CD4-positive, alpha-beta T cell (primary cell): ENCODE measurements around the gene ANGPTL5. TPM values are rescaled to one million over a fixed set of nuclear protein-coding genes. Genes with fewer than 3 reads are reported as not detected.

Experiments
- ATAC-seq: fragments of 200-7000 bp; cut with Tn5 transposase; one replicate; pipeline ENCODE4 v1.10.0; 2022; ENCODE audit warnings: mild to moderate bottlenecking; ENCODE audit not compliant: poor library complexity
- CTCF ChIA-PET: fragments of 350-600 bp; sonication (Branson Sonifier 250); formaldehyde crosslinking; loops from one replicate; lab custom pipeline; 2021; ENCODE audit warnings: antibody characterized with exemption, inconsistent platforms; lab: Charles Lee
- POLR2A ChIA-PET: fragments of 350-600 bp; sonication (Branson Sonifier 250); formaldehyde crosslinking; loops from one replicate; lab custom pipeline; 2021; ENCODE audit warnings: antibody characterized with exemption, inconsistent platforms; lab: Charles Lee
- DNase-seq, 14 experiments: peaks; one replicate each; pipeline ENCODE4 v3.0.0-alpha.2; 2013 to 2020; ENCODE audit warnings: mixed read lengths in 2 of 14
- H3K27ac ChIP-seq, 2 donors: one replicate each; pipeline versions ENCODE4 v1.5.1 to v1.7.0; 2013; ENCODE audit warnings: low read length in 2 of 2, low read depth in 1 of 2, mild to moderate bottlenecking in 1 of 2
- H3K27me3 ChIP-seq, 2 experiments: 1 replicate in 1 of 2; 2 replicates in 1 of 2; pipeline versions ENCODE4 v1.6.1 to v1.7.0; 2013; ENCODE audit warnings: low read length in 2 of 2, control low read depth in 1 of 2, mild to moderate bottlenecking in 1 of 2, moderate library complexity in 1 of 2; ENCODE audit not compliant: insufficient read depth in 2 of 2, control insufficient read depth in 1 of 2
- H3K36me3 ChIP-seq: one replicate; pipeline ENCODE4 v1.6.1; 2013; ENCODE audit warnings: low read length, control low read depth; ENCODE audit not compliant: insufficient read depth
- H3K4me1 ChIP-seq: one replicate; pipeline ENCODE4 v1.6.1; 2013; ENCODE audit warnings: low read length, control low read depth; ENCODE audit not compliant: insufficient read depth
- H3K4me3 ChIP-seq: one replicate; pipeline ENCODE4 v1.5.1; 2013; ENCODE audit warnings: mild to moderate bottlenecking, low read length, moderate library complexity
- H3K9me3 ChIP-seq, 2 experiments: 1 replicate in 1 of 2; 2 replicates in 1 of 2; pipeline versions ENCODE4 v1.6.1 to v1.7.0; 2013; ENCODE audit warnings: low read length in 2 of 2, mild to moderate bottlenecking in 2 of 2, control low read depth in 1 of 2, moderate library complexity in 1 of 2; ENCODE audit not compliant: control insufficient read depth in 1 of 2, insufficient read depth in 1 of 2
- H3K27ac Mint-ChIP-seq: one replicate; pipeline ENCODE4 v1.8.0; 2020; ENCODE audit warnings: mixed read lengths
- H3K27me3 Mint-ChIP-seq: one replicate; pipeline ENCODE4 v1.8.0; 2021; ENCODE audit warnings: mixed read lengths
- H3K36me3 Mint-ChIP-seq: one replicate; pipeline ENCODE4 v1.8.0; 2021; ENCODE audit warnings: low read depth, mixed read lengths
- H3K4me1 Mint-ChIP-seq: one replicate; pipeline ENCODE4 v1.8.0; 2021; ENCODE audit warnings: low read depth, mixed read lengths
- H3K4me3 Mint-ChIP-seq: one replicate; pipeline ENCODE4 v1.8.0; 2020; ENCODE audit warnings: mild to moderate bottlenecking, mixed read lengths
- H3K9me3 Mint-ChIP-seq: one replicate; pipeline ENCODE4 v1.8.0; 2020; ENCODE audit warnings: mixed read lengths
- CTCF ChIP-seq: fragments of 200-600 bp; IDR thresholded peaks from one replicate; pipeline ENCODE4 v1.8.0; 2022; ENCODE audit warnings: antibody characterized with exemption, mild to moderate bottlenecking
- intact Hi-C, 2 experiments: fragments of 100-400 bp; cut with DNase I in 1 of 2; cut with micrococcal nuclease in 1 of 2; formaldehyde crosslinking; loops; one replicate each; pipeline versions ENCODE4 v1.15.1 to v1.9.0; 2023 to 2025; cut with DNase I, micrococcal nuclease
- total RNA-seq, 174 experiments: library from RNA in 2 of 174; stranded (reverse) in 2 of 174; gene quantifications; one replicate each; pipeline ENCODE4 v1.2.3 and lab custom pipeline; 2021 to 2026

The ANGPTL5 gene
- total RNA-seq, 2 experiments from 2014 or later = not detected

- Histone ChIP-seq H3K9me3 (no peaks in the 10 kb centered on the region), H3K27ac (no peak overlapping the region), H3K4me3 (no peak overlapping the region), H3K36me3 (no peaks in the 10 kb centered on the region), H3K4me1 (no peaks in the 10 kb centered on the region), H3K27me3 (peaks cover 0 to 8% of the 10 kb centered on the region in 2 experiments)
- DNase-seq = no peak
- Mint-ChIP-seq H3K27me3 (peaks cover 5% of the 10 kb centered on the region), H3K4me3 (no peak overlapping the region), H3K4me1 (no peaks in the 10 kb centered on the region), H3K27ac (no peak overlapping the region), H3K9me3 (peaks cover 3% of the 10 kb centered on the region), H3K36me3 (no peaks in the 10 kb centered on the region)
- ChIA-PET POLR2A (no interaction called here), CTCF (no interaction called here)
- no peak for TF ChIP-seq CTCF
- no peak for ATAC-seq
- intact Hi-C loops = no loop called here
These were observed 48.4 kb downstream of the ANGPTL5 start for GRCh38 chr11:101867951-101868350.

- Histone ChIP-seq H3K4me3 (no peak overlapping the region), H3K9me3 (no peaks in the 10 kb centered on the region), H3K4me1 (no peaks in the 10 kb centered on the region), H3K27me3 (peaks cover 0 to 8% of the 10 kb centered on the region in 2 experiments), H3K36me3 (no peaks in the 10 kb centered on the region), H3K27ac (no peak overlapping the region)
- ChIA-PET POLR2A (no interaction called here), CTCF (no interaction called here)
- peaks cover 14% of the 10 kb centered on the region for H3K27me3 Mint-ChIP-seq
- DNase-seq (no peak), ATAC-seq (no peak)
- no peak overlapping the region for H3K27ac Mint-ChIP-seq
- TF ChIP-seq CTCF = no peak
- H3K9me3 Mint-ChIP-seq = peaks cover 3% of the 10 kb centered on the region
- H3K36me3 Mint-ChIP-seq = no peaks in the 10 kb centered on the region
- H3K4me1 Mint-ChIP-seq = no peaks in the 10 kb centered on the region
- H3K4me3 Mint-ChIP-seq = no peak overlapping the region
- intact Hi-C loops = no loop called here
These were observed 49.5 kb downstream of the ANGPTL5 start for GRCh38 chr11:101866619-101867491.

GRCh38 chr11:101864098-101864497 is 52.2 kb downstream of the ANGPTL5 start:
- TF ChIP-seq CTCF = no peak
- Histone ChIP-seq H3K27ac (no peak overlapping the region), H3K9me3 (no peaks in the 10 kb centered on the region), H3K4me3 (no peak overlapping the region), H3K36me3 (no peaks in the 10 kb centered on the region), H3K4me1 (no peaks in the 10 kb centered on the region), H3K27me3 (peaks cover 0 to 8% of the 10 kb centered on the region in 2 experiments)
- Mint-ChIP-seq H3K27me3 (peaks cover 21% of the 10 kb centered on the region), H3K9me3 (peaks cover 3% of the 10 kb centered on the region), H3K4me1 (no peaks in the 10 kb centered on the region), H3K27ac (no peak overlapping the region), H3K4me3 (no peak overlapping the region), H3K36me3 (no peaks in the 10 kb centered on the region)
- ATAC-seq = no peak
- intact Hi-C loops = loop anchor here in 1 of 2 experiments (5.0 kb wide), 1 partner anchor 803 kb away; no protein-coding TSS in a partner anchor
- no peak for DNase-seq
- ChIA-PET POLR2A (no interaction called here), CTCF (no interaction called here)
